K562 (cell line): ENCODE data around the gene FNBP1. TPM values are rescaled to one million over a fixed set of nuclear protein-coding genes. Genes with fewer than 3 reads are reported as not detected.
A peak's percentile ranks its signal among the peaks of the same experiment; 100 is the strongest.

Experiments
- BRF1 ChIP-seq: IDR thresholded peaks from 3 replicates; pipeline ENCODE4 v1.6.1; 2011; ENCODE audit warnings: borderline replicate concordance, mild to moderate bottlenecking; ENCODE audit not compliant: insufficient read length; ENCODE audit errors: extremely low read depth
- CAMTA2 ChIP-seq: fragments of 250-450 bp; sonication (Bioruptor Pico); conservative IDR thresholded peaks from 2 replicates; pipeline ENCODE4 v1.5.1; 2022
- CEBPZ ChIP-seq: fragments of 150-350 bp; IDR thresholded peaks from 2 replicates; pipeline ENCODE4 v1.6.1; 2014; ENCODE audit warnings: low read depth, mild to moderate bottlenecking, low read length, borderline replicate concordance
- HIVEP1 ChIP-seq: fragments of 250-450 bp; sonication (Bioruptor Pico); IDR thresholded peaks from 2 replicates; pipeline ENCODE4 v1.4.0; 2020; ENCODE audit warnings: mild to moderate bottlenecking
- HMGXB4 ChIP-seq: sonication (generic); formaldehyde crosslinking; IDR thresholded peaks from 2 replicates; pipeline ENCODE4 v1.8.1; 2023; ENCODE audit warnings: mild to moderate bottlenecking, missing genetic modification reagents
- LARP7 ChIP-seq: fragments of 450-650 bp; IDR thresholded peaks from 2 replicates; pipeline ENCODE4 v1.6.1; 2016
- PATZ1 ChIP-seq: fragments of 250-450 bp; sonication (Bioruptor Pico); IDR thresholded peaks from 2 replicates; pipeline ENCODE4 v1.5.0; 2020; ENCODE audit warnings: mild to moderate bottlenecking, borderline replicate concordance
- POLR2AphosphoS5 ChIP-seq: IDR thresholded peaks from 2 replicates; pipeline ENCODE4 v1.6.1; 2011; ENCODE audit warnings: mild to moderate bottlenecking, low read depth, low read length, moderate library complexity; ENCODE audit not compliant: control insufficient read depth, insufficient read depth
- RBM15 ChIP-seq: fragments of 200-400 bp; formaldehyde crosslinking; IDR thresholded peaks from 2 replicates; pipeline ENCODE4 v1.6.1; 2018; ENCODE audit warnings: mild to moderate bottlenecking, low read length, moderate library complexity; ENCODE audit not compliant: insufficient read depth
- SNIP1 ChIP-seq: fragments of 450-650 bp; IDR thresholded peaks from 2 replicates; pipeline ENCODE4 v1.7.1; 2017; ENCODE audit warnings: low read depth, mild to moderate bottlenecking
- THRA ChIP-seq: fragments of 450-650 bp; IDR thresholded peaks from 2 replicates; pipeline ENCODE4 v1.6.1; 2017; ENCODE audit warnings: mild to moderate bottlenecking, moderate library complexity
- THRB ChIP-seq: fragments of 450-650 bp; formaldehyde crosslinking; conservative IDR thresholded peaks from 2 replicates; pipeline ENCODE4 v1.4.0; 2022; ENCODE audit warnings: mild to moderate bottlenecking, missing genetic modification characterization
- USF1 ChIP-seq: sonication (generic); formaldehyde crosslinking; IDR thresholded peaks from 2 replicates; pipeline ENCODE4 v1.9.0; 2022; ENCODE audit warnings: mild to moderate bottlenecking, missing genetic modification reagents
- ZKSCAN1 ChIP-seq: fragments of 150-350 bp; IDR thresholded peaks from 2 replicates; pipeline ENCODE4 v1.6.1; 2016; ENCODE audit warnings: low read depth, low read length
- ZNF699 ChIP-seq: fragments of 250-450 bp; sonication (Bioruptor Pico); IDR thresholded peaks from 2 replicates; pipeline ENCODE4 v1.8.0; 2021; ENCODE audit warnings: mild to moderate bottlenecking, moderate library complexity; ENCODE audit not compliant: insufficient replicate concordance
- ZSCAN32 ChIP-seq: fragments of 450-650 bp; formaldehyde crosslinking; IDR thresholded peaks from 2 replicates; pipeline ENCODE4 v1.4.0; 2020; ENCODE audit warnings: mild to moderate bottlenecking, moderate library complexity
- polyA plus RNA-seq, 8 experiments: library from polyadenylated mRNA; depleted of rRNA in 4 of 8; stranded (reverse) in 5 of 8; unstranded in 3 of 8; fragments of >200 nt; fragmentation: Nextera tagmentation in 2 of 8; fragmentation: Illumina TruSeq in 1 of 8; extraction: Ambion mirVana in 2 of 8; extraction: Trizol in 1 of 8; gene quantifications; 2 replicates each; pipeline versions ENCODE4 v1.2.1 to v1.2.3, GENCODE V29; 2011 to 2014; ENCODE audit warnings: inconsistent platforms in 1 of 8, missing spikeins in 1 of 8
- total RNA-seq, 7 experiments: library from RNA; depleted of rRNA in 6 of 7; stranded (reverse); fragments of >200 nt in 6 of 7; fragmentation: Illumina TruSeq in 2 of 7; extraction: Trizol in 2 of 7; gene quantifications; 2 replicates each; pipeline versions ENCODE4 v1.2.1 to v1.2.3, GENCODE V29; 2011 to 2021; ENCODE audit warnings: low replicate concordance in 1 of 7

The FNBP1 gene
- total and polyA plus RNA-seq, 9 of the 15 experiments (the other 6 are each of a cell fraction or from before 2014, with no cell fraction given) = 1.8 to 14.9 (median 7.6) TPM

- TF ChIP-seq THRA (no peak), USF1 (CRISPR knock-in tag) (no peak), POLR2AphosphoS5 (peak; percentile 31; the same call in 1 of the 2 replicates), ZSCAN32 (CRISPR knock-in tag) (no peak), ZNF699 (CRISPR knock-in tag) (no peak), BRF1 (no peak), CAMTA2 (CRISPR knock-in tag) (no peak), HMGXB4 (CRISPR knock-in tag) (peak; percentile 38; the same call in 1 of the 2 replicates), SNIP1 (no peak), LARP7 (0 out of 2 replicates have a peak, but pooled peaks have one; percentile 62), RBM15 (no peak), PATZ1 (CRISPR knock-in tag) (no peak), HIVEP1 (CRISPR knock-in tag) (no peak), THRB (CRISPR knock-in tag) (peak; percentile 77; the same call in 1 of the 2 replicates), CEBPZ (no peak), ZKSCAN1 (no peak)
Measured at GRCh38 chr9:129839324-129840023, 203.5 kb downstream of the FNBP1 start (continued).
